ENCODE measurements around the gene PRIM2.
"Not testable (repeated sequence)": the region's sequence is repeated elsewhere in the genome, so short reads cannot be mapped to it uniquely, and the experiment has no call there.

- TF ChIP-seq CTCF (conservative IDR thresholded peaks at IDR 0.05; ENCODE audit: low read depth, low read length); EZH2 (IDR thresholded peaks at IDR 0.05; ENCODE audit: borderline replicate concordance, low read depth, low read length, poor library complexity, severe bottlenecking): not testable (repeated sequence)
Observed at GRCh38 chr6:57471314-57471864, 154.0 kb downstream of the PRIM2 start.
